Stimulated activated CD4-positive, alpha-beta T cell treated with anti-CD3 and anti-CD28 coated beads, Interleukin-15, amount 100 ng/mL, for 24 hours (primary cell): ENCODE results near the gene ASB9.
"Not testable (repeated sequence)": the region's sequence is repeated elsewhere in the genome, so short reads cannot be mapped to it uniquely, and the experiment has no call there.

Experiments used
- DNase-seq: peaks from one replicate; pipeline ENCODE4 v3.0.0-alpha.2; 2020

The ASB9 gene

GRCh38 chrX:15269618-15270521 is at the start of gene ASB9:
Gene ASB9 (minus strand): TSS chrX:15270083. CDS start chrX:15269874, 209 bp downstream.
- peak; percentile 20 for DNase-seq

GRCh38 chrX:15319075-15319474 is 49.2 kb upstream of the ASB9 start:
- DNase-seq: no peak

GRCh38 chrX:15315509-15315908 is 45.6 kb upstream of the ASB9 start, which contains the start of gene ASB11:
Gene ASB11 (minus strand): TSS chrX:15315640. CDS start chrX:15315605, 35 bp downstream.
- DNase-seq: no peak

- no peak for DNase-seq
Measured at GRCh38 chrX:15314472-15314871, 44.6 kb upstream of the ASB9 start.

GRCh38 chrX:15311119-15311518 is 41.2 kb upstream of the ASB9 start:
- DNase-seq: no peak

- no peak for DNase-seq
Measured at GRCh38 chrX:15310117-15310516, 40.2 kb upstream of the ASB9 start.

GRCh38 chrX:15305899-15306298 is 36.0 kb upstream of the ASB9 start:
- not testable (repeated sequence) for DNase-seq

GRCh38 chrX:15301924-15302323 is 32.0 kb upstream of the ASB9 start:
- DNase-seq: peak; percentile 5

GRCh38 chrX:15299941-15300851 is 30.3 kb upstream of the ASB9 start:
- DNase-seq: no peak

- no peak for DNase-seq
Measured at GRCh38 chrX:15298780-15299179, 28.9 kb upstream of the ASB9 start.

GRCh38 chrX:15298201-15298600 is 28.3 kb upstream of the ASB9 start:
- no peak for DNase-seq

- no peak for DNase-seq
Measured at GRCh38 chrX:15293451-15293850, 23.6 kb upstream of the ASB9 start.

- DNase-seq: no peak
Measured at GRCh38 chrX:15292861-15293260, 23.0 kb upstream of the ASB9 start.

GRCh38 chrX:15277604-15278003 is 7.7 kb upstream of the ASB9 start:
- no peak for DNase-seq

- no peak for DNase-seq
Measured at GRCh38 chrX:15274946-15275345, 5.1 kb upstream of the ASB9 start.

- DNase-seq: not testable (repeated sequence)
Measured at GRCh38 chrX:15273275-15273674, 3.4 kb upstream of the ASB9 start.

GRCh38 chrX:15271757-15272156 is 1.9 kb upstream of the ASB9 start:
- no peak for DNase-seq

GRCh38 chrX:15269120-15269519 is 763 bp downstream of the ASB9 start:
- DNase-seq: no peak

- no peak for DNase-seq
Measured at GRCh38 chrX:15254852-15255251, 15.0 kb downstream of the ASB9 start.

GRCh38 chrX:15245896-15246295 is 24.0 kb downstream of the ASB9 start:
- no peak for DNase-seq

- no peak for DNase-seq
Measured at GRCh38 chrX:15244421-15244820, 25.5 kb downstream of the ASB9 start.

- peak; percentile 41 for DNase-seq
Measured at GRCh38 chrX:15242899-15243555, 26.9 kb downstream of the ASB9 start.

- DNase-seq: no peak
Measured at GRCh38 chrX:15241301-15241700, 28.6 kb downstream of the ASB9 start.
